ENCODE results near the gene BBS9.
"Not testable (repeated sequence)": the region's sequence is repeated elsewhere in the genome, so short reads cannot be mapped to it uniquely, and the experiment has no call there.

The BBS9 gene

DNA sequence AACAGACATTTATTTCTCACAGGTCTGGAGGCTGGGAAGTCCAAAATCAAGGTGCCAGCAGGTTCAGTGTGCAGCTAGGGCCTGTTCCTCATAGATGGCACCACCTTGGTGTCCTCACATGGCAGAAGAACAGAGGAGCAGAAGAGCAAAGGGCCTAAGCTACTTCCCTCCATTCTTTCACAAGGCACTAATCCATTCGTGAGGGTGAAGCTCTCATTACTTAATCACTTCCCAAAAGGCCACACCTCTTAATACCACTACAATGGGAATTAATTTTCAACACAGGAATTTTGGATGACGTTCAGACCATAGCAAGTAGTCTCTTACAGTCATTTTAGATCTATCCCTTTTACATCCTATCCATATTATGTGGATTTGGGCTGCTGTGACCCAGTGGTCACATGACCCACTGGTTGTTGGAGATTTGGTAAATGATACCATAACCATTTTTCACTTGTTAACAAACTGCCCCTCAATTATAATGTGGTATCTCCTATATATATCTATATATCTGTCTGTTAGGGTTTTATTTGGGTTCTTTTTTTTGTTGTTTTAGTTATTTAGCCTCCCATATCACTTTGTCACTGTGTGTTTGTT lies 63.4 kb downstream of the BBS9 start:
- no peak for TF ChIP-seq Cebpa-rat (IDR thresholded peaks at IDR 0.05)
- H4K20me1 ChIP-seq = no peaks in the 10 kb centered on the region
- H3K36me3 ChIP-seq = no peaks in the 10 kb centered on the region
- H3K4me1 ChIP-seq = peaks cover 28% of the 10 kb centered on the region
- no peak overlapping the region for H3K4me3 ChIP-seq
- no peaks in the 10 kb centered on the region for H3K27me3 ChIP-seq
- H3K9me3 ChIP-seq = no peaks in the 10 kb centered on the region
- H3K9ac ChIP-seq = no peak overlapping the region
- no peak overlapping the region for H3K27ac ChIP-seq
- H3K4me2 ChIP-seq = peak overlapping the region; percentile 50

DNA sequence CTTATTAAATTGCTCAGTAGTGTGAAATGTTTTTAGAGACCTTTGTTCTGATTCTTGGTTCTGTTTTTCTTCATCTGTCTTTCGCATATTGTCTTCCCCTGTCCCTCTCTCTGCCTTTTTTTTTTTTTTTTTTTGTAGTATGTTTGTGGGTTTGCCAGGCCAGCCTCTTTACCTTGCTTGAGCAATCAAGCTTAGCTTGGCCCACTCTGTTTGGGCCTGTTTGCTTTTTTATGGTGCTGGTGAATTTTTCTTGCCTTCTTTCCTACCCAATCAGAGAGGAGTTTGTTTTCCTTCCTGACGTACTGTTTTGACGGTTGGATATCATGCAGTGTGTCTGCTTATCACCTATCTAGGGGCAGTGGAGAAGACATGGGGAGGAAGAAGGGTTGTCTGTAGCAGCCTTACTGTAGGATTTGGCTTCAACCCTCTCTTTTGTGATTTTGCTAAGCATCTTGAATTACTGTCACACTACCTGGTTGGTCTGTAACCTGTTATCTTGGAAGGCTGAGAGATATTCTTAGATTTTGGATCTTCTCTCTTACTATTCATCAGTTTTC lies 64.0 kb downstream of the BBS9 start:
- Histone ChIP-seq H4K20me1 (no peaks in the 10 kb centered on the region), H3K4me1 (peaks cover 28% of the 10 kb centered on the region), H3K9ac (no peak overlapping the region), H3K4me2 (peak overlapping the region; percentile 50), H3K36me3 (no peaks in the 10 kb centered on the region), H3K27ac (no peak overlapping the region; the same call in 1 of the 2 replicates), H3K4me3 (no peak overlapping the region), H3K9me3 (no peaks in the 10 kb centered on the region), H3K27me3 (no peaks in the 10 kb centered on the region)
- no peak for TF ChIP-seq Cebpa-rat (IDR thresholded peaks at IDR 0.05)

DNA sequence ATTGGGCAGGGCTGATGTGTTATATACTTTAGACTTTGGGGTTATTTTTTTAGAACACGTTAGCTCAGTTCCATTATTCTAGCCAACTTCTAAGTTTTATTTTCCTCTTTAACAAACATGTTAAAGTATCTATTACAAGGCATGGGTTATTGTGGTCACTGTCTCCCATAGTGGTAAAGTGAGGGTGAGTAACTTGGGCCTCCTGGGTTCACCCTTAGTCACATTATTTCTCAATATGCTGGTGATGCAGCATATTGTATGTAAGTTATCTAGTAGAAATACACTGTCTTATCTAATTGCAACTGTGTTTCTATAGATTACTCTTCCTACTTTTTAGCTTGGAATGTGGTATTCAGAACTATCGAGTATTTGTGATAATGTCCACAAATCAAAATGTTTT lies 65.9 kb downstream of the BBS9 start:
- no peak overlapping the region for H3K27ac ChIP-seq
- H3K9ac ChIP-seq = no peak overlapping the region
- no peak for TF ChIP-seq Cebpa-rat (IDR thresholded peaks at IDR 0.05)
- H3K4me3 ChIP-seq = no peak overlapping the region
- no peak overlapping the region for H3K4me2 ChIP-seq
- H3K4me1 ChIP-seq = peaks cover 35% of the 10 kb centered on the region
- no peaks in the 10 kb centered on the region for H3K36me3 ChIP-seq
- H3K27me3 ChIP-seq = no peaks in the 10 kb centered on the region
- H3K9me3 ChIP-seq = no peaks in the 10 kb centered on the region
- H4K20me1 ChIP-seq = no peaks in the 10 kb centered on the region

DNA sequence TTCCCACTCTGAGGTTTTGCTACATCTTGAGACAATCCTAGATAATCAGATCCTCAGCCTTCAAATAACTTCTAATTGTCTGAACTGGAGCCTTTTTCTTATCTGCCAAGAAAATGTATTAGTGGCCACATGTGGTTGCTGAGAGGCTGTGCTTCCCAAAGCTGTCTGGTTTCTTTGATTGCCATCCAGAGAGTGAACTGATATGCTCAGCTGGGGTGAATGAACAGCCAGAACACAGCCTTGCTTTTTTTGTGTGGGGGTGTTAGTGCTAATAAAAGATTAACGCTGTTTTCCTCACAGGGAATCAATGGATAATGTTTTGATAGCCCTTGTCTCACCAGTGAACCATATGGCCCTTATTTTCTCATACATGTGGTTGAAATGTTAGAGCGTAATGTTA lies 66.9 kb downstream of the BBS9 start:
- no peaks in the 10 kb centered on the region for H3K36me3 ChIP-seq
- H3K9ac ChIP-seq = no peak overlapping the region
- no peak overlapping the region for H3K4me3 ChIP-seq
- no peak for TF ChIP-seq Cebpa-rat (IDR thresholded peaks at IDR 0.05)
- H3K27ac ChIP-seq = no peak overlapping the region
- no peaks in the 10 kb centered on the region for H4K20me1 ChIP-seq
- H3K27me3 ChIP-seq = no peaks in the 10 kb centered on the region
- H3K9me3 ChIP-seq = no peaks in the 10 kb centered on the region
- no peak overlapping the region for H3K4me2 ChIP-seq
- peaks cover 28% of the 10 kb centered on the region for H3K4me1 ChIP-seq

DNA sequence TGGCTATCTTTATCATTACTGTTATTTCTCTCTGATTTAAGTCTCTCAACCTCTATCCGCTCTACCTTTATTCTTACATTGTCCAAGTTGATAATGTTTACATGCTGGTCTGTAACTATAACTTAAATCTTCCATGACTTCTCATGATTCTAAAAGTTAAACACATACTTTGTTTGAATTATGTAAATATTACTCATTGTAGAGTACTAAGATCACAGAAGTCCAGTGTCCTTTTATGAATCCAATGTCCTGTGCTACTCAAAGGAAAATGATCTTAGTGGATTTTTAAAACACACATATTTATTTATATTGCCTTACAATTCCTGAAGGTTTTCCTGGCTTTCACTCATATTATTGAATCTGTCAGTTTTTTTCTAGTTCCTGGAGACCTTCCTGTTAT lies 70.9 kb downstream of the BBS9 start:
- H3K4me3 ChIP-seq = no peak overlapping the region
- no peak overlapping the region for H3K9ac ChIP-seq
- peaks cover 10% of the 10 kb centered on the region; the same call in 1 of the 2 replicates for H3K4me1 ChIP-seq
- no peak for TF ChIP-seq Cebpa-rat (IDR thresholded peaks at IDR 0.05)
- no peaks in the 10 kb centered on the region for H3K27me3 ChIP-seq
- peaks cover 19% of the 10 kb centered on the region for H3K9me3 ChIP-seq
- H3K36me3 ChIP-seq = no peaks in the 10 kb centered on the region
- no peak overlapping the region for H3K27ac ChIP-seq
- H4K20me1 ChIP-seq = no peaks in the 10 kb centered on the region
- peak overlapping the region; percentile 20 for H3K4me2 ChIP-seq

DNA sequence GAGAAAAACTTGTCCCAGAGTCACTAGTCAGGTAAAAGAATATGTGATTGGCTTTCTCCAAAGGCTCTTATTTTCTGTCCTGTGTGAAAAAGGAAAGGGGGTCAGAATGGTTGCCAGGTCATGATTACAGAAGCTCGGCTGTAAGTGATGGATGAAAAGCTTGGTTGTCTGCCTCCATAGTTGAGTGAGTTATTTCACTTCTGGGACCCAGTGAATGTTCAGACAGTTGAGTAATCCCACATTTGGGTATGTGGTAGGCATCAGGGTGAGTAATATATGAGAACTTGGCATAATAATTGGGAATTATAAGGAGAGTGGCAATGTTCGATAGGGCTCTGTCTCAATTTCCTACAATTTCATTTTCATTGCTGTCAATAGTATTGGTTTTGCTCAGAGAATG lies 72.5 kb downstream of the BBS9 start:
- Histone ChIP-seq H3K27ac (no peak overlapping the region), H3K4me1 (peaks cover 10% of the 10 kb centered on the region; the same call in 1 of the 2 replicates)

DNA sequence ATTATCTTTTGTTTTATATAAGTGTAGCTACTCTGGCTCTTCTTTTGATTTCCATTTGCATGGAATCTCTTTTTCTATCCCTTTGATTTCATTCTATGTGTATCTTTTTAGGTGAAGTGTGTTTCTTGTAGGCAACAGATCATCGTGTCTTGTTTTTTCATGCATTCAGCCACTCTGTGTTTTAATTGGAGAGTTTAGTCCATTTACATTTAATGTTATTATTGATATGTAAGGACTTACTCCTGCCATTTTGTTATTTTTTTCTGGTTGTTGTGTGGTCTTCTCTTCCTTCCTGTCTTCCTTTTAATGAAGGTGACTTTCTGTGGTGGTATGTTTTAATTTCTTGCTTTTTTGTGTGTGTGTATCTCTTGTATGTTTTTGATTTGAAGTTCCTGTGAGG lies 81.6 kb downstream of the BBS9 start:
- no peak overlapping the region for H3K27ac ChIP-seq
- peaks cover 9% of the 10 kb centered on the region; the same call in 1 of the 2 replicates for H3K36me3 ChIP-seq
- no peak overlapping the region for H3K9ac ChIP-seq
- H3K4me2 ChIP-seq = no peak overlapping the region
- no peaks in the 10 kb centered on the region for H3K4me1 ChIP-seq
- peaks cover 37% of the 10 kb centered on the region for H3K9me3 ChIP-seq
- no peak overlapping the region for H3K4me3 ChIP-seq
- no peaks in the 10 kb centered on the region for H4K20me1 ChIP-seq
- no peaks in the 10 kb centered on the region for H3K27me3 ChIP-seq
- TF ChIP-seq Cebpa-rat (IDR thresholded peaks at IDR 0.05) = no peak

More for the DNA sequence above, 72.5 kb downstream of the BBS9 start:
- TF ChIP-seq Cebpa-rat (IDR thresholded peaks at IDR 0.05) = no peak
- Histone ChIP-seq H3K27me3 (no peaks in the 10 kb centered on the region), H4K20me1 (no peaks in the 10 kb centered on the region), H3K9ac (no peak overlapping the region), H3K4me3 (no peak overlapping the region), H3K9me3 (peaks cover 19% of the 10 kb centered on the region), H3K4me2 (no peak overlapping the region), H3K36me3 (no peaks in the 10 kb centered on the region)

DNA sequence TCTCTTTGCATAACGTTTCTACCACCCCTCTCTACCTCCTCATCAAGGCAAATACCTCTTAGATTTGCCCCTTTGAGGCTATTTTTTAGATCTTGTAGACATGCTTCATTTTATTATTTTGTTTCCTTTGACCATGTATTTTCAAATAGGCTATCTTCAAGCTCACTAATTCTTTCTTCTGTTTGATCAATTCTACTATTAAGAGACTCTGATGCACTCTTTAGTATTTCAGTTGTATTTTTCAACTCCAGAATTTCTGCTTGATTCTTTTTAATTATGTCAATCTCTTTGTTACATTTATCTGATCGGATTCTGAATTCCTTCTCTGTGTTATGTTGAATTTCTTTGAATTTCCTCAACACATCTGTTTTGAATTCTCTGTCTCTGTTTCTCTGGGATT lies 82.8 kb downstream of the BBS9 start:
- peaks cover 37% of the 10 kb centered on the region for H3K9me3 ChIP-seq

DNA sequence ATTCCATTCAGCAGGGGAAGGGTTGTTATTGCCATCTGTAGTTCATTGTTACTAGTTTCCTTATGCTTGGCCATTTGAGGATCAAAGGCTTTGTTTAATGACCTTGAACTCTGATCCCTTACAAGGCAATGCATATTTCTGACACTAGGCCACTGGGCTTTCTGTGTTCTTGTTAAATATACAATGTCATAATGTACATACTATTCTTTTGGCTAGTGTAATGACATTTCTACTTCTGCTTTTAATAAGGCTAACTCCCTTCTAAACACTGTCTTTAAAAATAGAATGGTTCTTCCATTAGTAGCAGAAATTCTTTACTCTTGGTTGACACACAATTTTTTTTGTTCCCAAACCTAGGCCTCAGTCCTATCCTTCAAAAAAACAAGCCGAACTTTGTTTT lies 86.6 kb downstream of the BBS9 start:
- Histone ChIP-seq H3K36me3 (peaks cover 9% of the 10 kb centered on the region; the same call in 1 of the 2 replicates), H3K9me3 (peaks cover 35% of the 10 kb centered on the region), H3K9ac (no peak overlapping the region), H3K27me3 (no peaks in the 10 kb centered on the region), H4K20me1 (no peaks in the 10 kb centered on the region), H3K27ac (no peak overlapping the region), H3K4me2 (no peak overlapping the region), H3K4me3 (no peak overlapping the region), H3K4me1 (no peaks in the 10 kb centered on the region)
- TF ChIP-seq Cebpa-rat (IDR thresholded peaks at IDR 0.05) = no peak

More for the DNA sequence above, 82.8 kb downstream of the BBS9 start:
- H3K4me1 ChIP-seq = no peaks in the 10 kb centered on the region
- no peaks in the 10 kb centered on the region for H4K20me1 ChIP-seq
- no peak overlapping the region for H3K4me2 ChIP-seq
- no peaks in the 10 kb centered on the region for H3K27me3 ChIP-seq
- H3K4me3 ChIP-seq = no peak overlapping the region
- H3K27ac ChIP-seq = no peak overlapping the region
- TF ChIP-seq Cebpa-rat (IDR thresholded peaks at IDR 0.05) = no peak
- H3K9ac ChIP-seq = no peak overlapping the region
- peaks cover 9% of the 10 kb centered on the region; the same call in 1 of the 2 replicates for H3K36me3 ChIP-seq

DNA sequence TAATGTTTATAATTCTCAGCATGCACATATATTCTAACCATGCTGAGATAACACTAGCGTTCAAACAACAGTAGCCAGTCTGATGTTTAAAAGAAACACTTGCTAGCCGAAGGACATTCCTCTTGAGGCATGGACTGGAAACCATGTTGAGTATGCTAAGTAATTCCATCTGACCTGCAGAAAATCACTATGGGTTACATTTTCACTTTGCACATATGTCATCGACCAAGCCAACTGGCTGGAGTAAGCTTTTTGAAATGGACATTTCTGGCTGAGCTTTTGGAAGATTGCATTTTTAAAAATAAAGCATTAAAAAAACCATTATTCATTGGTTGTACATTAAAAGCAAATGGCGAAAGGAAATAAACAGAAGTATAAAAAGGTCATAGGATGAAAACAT lies 88.2 kb downstream of the BBS9 start:
- H4K20me1 ChIP-seq = no peaks in the 10 kb centered on the region

DNA sequence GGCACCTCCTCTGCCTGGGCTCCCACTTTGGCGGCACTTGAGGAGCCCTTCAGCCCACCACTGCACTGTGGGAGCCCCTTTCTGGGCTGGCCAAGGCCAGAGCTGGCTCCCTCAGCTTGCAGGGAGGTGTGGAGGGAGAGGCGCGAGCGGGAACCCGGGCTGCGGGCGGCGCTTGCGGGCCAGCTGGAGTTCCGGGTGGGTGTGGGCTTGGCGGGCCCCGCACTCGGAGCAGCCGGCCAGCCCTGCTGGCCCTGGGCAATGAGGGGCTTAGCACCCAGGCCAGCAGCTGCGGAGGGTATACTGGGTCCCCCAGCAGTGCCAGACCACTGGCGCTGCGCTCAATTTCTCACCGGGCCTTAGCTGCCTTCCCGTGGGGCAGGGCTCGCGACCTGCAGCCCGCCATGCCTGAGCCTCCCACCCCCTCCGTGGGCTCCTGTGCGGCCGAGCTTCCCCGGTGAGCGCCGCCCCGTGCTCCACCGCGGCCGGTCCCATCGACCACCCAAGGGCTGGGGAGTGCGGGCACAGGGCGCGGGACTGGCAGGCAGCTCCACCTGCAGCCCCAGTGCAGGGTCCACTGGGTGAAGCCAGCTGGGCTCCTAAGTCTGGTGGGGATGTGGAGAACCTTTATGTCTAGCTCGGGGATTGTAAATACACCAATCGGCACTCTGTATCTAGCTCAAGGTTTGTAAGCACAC lies 89.6 kb downstream of the BBS9 start:
- H3K9ac ChIP-seq, H3K4me2 ChIP-seq, H3K27ac ChIP-seq, H4K20me1 ChIP-seq, H3K36me3 ChIP-seq, H3K4me3 ChIP-seq, H3K4me1 ChIP-seq, H3K9me3 ChIP-seq, H3K27me3 ChIP-seq: not testable (repeated sequence)

More for the DNA sequence above, 88.2 kb downstream of the BBS9 start:
- Histone ChIP-seq H3K27ac (no peak overlapping the region), H3K36me3 (peaks cover 7% of the 10 kb centered on the region; the same call in 1 of the 2 replicates), H3K9me3 (peaks cover 19% of the 10 kb centered on the region), H3K4me3 (no peak overlapping the region), H3K27me3 (no peaks in the 10 kb centered on the region), H3K4me2 (no peak overlapping the region), H3K4me1 (no peaks in the 10 kb centered on the region), H3K9ac (no peak overlapping the region)
- no peak for TF ChIP-seq Cebpa-rat (IDR thresholded peaks at IDR 0.05)

Data from BLaER1 (cell line).